Bronchial epithelial cell (primary cell): ENCODE results near the gene C19orf44. TPM values are rescaled to one million over a fixed set of nuclear protein-coding genes. Genes with fewer than 3 reads are reported as not detected.

Experiments used
- DNase-seq: peaks from one replicate; pipeline ENCODE4 v3.0.0-alpha.2; 2010; ENCODE audit warnings: low read depth
- FAIRE-seq: peaks from 2 replicates; lab custom pipeline; 2011; peaks lifted over from hg19 to GRCh38; lab: Jason Lieb, UNC
- H3K27me3 ChIP-seq: 2 replicates; pipeline ENCODE4 v1.5.1; 2011; ENCODE audit warnings: low read length; ENCODE audit not compliant: control insufficient read depth, insufficient read depth
- H3K36me3 ChIP-seq: 2 replicates; pipeline ENCODE4 v1.5.1; 2011; ENCODE audit warnings: low read length; ENCODE audit not compliant: control insufficient read depth, insufficient read depth
- H3K4me3 ChIP-seq: 2 replicates; pipeline ENCODE4 v1.5.1; 2011; ENCODE audit warnings: mild to moderate bottlenecking, low read depth, low read length, control low read depth
- total RNA-seq: library from RNA; depleted of rRNA; stranded (reverse); fragments of >200 nt; gene quantifications from 2 replicates; pipeline ENCODE4 v1.2.1, GENCODE V29; 2014
- TF ChIP-seq, protein P1 (sequence below): IDR thresholded peaks from 2 replicates; pipeline ENCODE4 v1.5.1; 2011; ENCODE audit warnings: mild to moderate bottlenecking, moderate library complexity, low read length, control low read depth, inconsistent platforms; ENCODE audit not compliant: insufficient read depth, severe bottlenecking

C19orf44 gene
- total RNA-seq, 1 donor from 2014 or later = 1.1 TPM

DNA sequence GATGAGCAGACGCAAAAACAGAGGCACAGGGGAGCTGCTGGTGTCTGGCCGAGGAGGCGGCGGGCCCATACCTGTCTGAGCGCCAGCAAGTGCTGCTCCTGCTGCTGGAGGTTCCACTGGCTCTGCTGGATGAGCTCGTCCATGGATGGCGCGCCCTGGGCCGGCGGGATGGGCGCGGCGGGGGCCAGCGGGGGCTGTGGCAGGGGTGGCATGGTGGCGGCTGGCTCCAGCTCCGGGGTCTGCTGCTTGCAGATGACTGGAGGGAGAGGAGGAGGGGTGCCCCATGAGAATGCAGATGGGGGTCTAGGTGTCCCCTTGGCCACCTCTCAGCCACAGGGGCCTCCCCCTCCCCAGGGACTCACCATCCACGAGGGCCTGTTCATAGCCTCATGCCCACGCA is 39.2 kb downstream of the C19orf44 start:
- no peak for DNase-seq
- Histone ChIP-seq H3K36me3 (peaks cover 39% of the 10 kb centered on the region), H3K27me3 (no peaks in the 10 kb centered on the region), H3K4me3 (no peak overlapping the region)
- TF ChIP-seq, protein P1, sequence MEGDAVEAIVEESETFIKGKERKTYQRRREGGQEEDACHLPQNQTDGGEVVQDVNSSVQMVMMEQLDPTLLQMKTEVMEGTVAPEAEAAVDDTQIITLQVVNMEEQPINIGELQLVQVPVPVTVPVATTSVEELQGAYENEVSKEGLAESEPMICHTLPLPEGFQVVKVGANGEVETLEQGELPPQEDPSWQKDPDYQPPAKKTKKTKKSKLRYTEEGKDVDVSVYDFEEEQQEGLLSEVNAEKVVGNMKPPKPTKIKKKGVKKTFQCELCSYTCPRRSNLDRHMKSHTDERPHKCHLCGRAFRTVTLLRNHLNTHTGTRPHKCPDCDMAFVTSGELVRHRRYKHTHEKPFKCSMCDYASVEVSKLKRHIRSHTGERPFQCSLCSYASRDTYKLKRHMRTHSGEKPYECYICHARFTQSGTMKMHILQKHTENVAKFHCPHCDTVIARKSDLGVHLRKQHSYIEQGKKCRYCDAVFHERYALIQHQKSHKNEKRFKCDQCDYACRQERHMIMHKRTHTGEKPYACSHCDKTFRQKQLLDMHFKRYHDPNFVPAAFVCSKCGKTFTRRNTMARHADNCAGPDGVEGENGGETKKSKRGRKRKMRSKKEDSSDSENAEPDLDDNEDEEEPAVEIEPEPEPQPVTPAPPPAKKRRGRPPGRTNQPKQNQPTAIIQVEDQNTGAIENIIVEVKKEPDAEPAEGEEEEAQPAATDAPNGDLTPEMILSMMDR = no peak
- no peak for FAIRE-seq

DNA sequence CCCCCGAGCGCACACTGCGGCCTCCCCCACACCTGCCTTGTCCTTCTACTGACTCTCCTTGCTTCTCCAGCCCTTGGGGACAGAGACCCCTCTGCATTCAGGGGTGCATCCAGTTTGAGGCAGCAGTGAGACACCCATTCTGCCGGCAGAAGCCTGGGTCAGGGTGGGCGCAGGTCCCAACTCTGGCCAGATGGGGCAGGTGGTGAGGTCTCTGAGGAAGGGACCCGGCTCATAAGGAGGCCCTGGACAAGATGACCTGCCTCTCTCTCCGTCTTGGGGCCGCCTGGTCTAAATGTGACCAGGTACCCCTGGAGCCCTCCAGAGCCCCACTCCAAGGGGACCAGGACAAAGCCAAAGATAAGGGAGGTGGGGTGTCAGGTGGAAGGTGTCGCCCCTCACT is 39.9 kb downstream of the C19orf44 start:
- DNase-seq = no peak
- no peak for FAIRE-seq
- peaks cover 35% of the 10 kb centered on the region for H3K36me3 ChIP-seq
- no peak overlapping the region for H3K4me3 ChIP-seq
- TF ChIP-seq, protein P1 = no peak
- no peaks in the 10 kb centered on the region for H3K27me3 ChIP-seq

DNA sequence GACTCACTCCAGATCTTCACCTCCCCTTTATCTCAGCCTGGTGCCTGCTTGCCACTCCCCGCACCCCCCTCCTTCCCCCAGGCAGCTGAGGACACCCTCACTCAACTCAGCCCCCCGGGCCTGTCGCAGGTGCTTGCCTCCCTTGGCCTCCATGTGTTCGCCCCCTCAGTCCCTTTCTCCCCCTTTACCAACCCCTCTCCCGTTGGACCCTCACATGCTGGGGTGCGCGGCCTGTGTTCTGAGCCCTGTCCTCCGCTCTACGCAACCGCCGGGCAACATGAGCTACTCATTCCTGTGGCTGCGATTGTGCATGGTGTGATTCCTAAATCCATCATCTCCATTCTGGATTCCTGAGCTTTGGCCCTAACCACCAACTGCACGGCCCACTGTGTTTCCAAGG is 40.9 kb downstream of the C19orf44 start:
- DNase-seq (no peak), FAIRE-seq (no peak)
- Histone ChIP-seq H3K4me3 (no peak overlapping the region), H3K36me3 (peaks cover 28% of the 10 kb centered on the region), H3K27me3 (no peaks in the 10 kb centered on the region)
- TF ChIP-seq, protein P1 = no peak

DNA sequence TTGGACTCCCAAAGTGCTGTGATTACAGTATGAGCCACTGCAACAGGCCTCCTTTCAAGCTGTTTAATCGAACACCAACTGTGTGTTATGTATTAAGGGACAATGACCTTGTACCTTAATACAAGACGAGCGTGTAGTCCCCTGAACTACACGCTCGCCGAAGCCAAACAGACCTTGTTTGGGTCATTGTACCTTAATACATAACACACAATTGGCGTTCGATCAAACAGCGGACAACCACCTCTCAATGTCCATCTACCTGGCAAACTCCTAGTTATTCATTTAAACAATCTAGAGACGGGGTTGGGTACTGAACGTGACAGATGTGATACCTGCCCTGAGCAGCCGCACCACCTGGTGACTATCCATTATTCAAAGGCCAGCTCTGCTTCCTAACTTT is 44.8 kb downstream of the C19orf44 start:
- no peaks in the 10 kb centered on the region for H3K27me3 ChIP-seq
- FAIRE-seq = no peak
- TF ChIP-seq, protein P1 = no peak
- peaks cover 11% of the 10 kb centered on the region for H3K36me3 ChIP-seq
- no peak for DNase-seq
- peak overlapping the region; percentile 81 for H3K4me3 ChIP-seq

DNA sequence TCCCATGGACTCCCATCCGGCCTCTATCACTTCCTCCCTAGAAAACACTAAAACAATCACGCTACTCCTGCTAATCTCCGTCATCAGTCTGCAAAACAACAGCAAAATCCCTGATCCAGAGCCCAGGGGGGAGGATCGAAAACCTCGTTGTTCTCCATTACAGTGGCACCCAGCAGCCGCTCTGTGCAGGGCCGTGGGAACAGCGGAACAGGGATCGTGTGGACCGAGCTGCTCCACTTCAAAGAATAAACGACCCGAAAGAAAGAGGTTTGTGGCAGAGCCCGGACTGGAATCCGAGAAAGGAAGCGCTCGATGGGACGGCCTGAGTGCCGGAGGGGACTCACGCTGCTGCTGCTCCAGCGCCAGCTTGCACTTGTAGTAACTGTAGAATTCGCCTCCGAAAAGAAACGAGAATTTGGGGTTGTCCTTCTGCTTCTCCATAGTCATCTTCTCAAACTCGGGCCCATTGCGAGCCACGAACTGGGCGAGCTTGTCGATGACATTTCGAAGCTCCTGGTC is 45.4 kb downstream of the C19orf44 start:
- TF ChIP-seq, protein P1 = no peak
- DNase-seq (peak; percentile 8), FAIRE-seq (no peak)
- Histone ChIP-seq H3K36me3 (peaks cover 9% of the 10 kb centered on the region), H3K27me3 (no peaks in the 10 kb centered on the region), H3K4me3 (peak overlapping the region; percentile 81)
